CD4-positive, alpha-beta T cell (primary cell): ENCODE results near the gene SNCA. TPM values are rescaled to one million over a fixed set of nuclear protein-coding genes. Genes with fewer than 3 reads are reported as not detected.

Source experiments
- ATAC-seq: fragments of 200-7000 bp; cut with Tn5 transposase; one replicate; pipeline ENCODE4 v1.10.0; 2022; ENCODE audit warnings: mild to moderate bottlenecking; ENCODE audit not compliant: poor library complexity
- CTCF ChIA-PET: fragments of 350-600 bp; sonication (Branson Sonifier 250); formaldehyde crosslinking; loops from one replicate; lab custom pipeline; 2021; ENCODE audit warnings: antibody characterized with exemption, inconsistent platforms; lab: Charles Lee
- POLR2A ChIA-PET: fragments of 350-600 bp; sonication (Branson Sonifier 250); formaldehyde crosslinking; loops from one replicate; lab custom pipeline; 2021; ENCODE audit warnings: antibody characterized with exemption, inconsistent platforms; lab: Charles Lee
- DNase-seq, 14 experiments: peaks; one replicate each; pipeline ENCODE4 v3.0.0-alpha.2; 2013 to 2020; ENCODE audit warnings: mixed read lengths in 2 of 14
- H3K27ac ChIP-seq, 2 donors: one replicate each; pipeline versions ENCODE4 v1.5.1 to v1.7.0; 2013; ENCODE audit warnings: low read length in 2 of 2, low read depth in 1 of 2, mild to moderate bottlenecking in 1 of 2
- H3K27me3 ChIP-seq, 2 experiments: 1 replicate in 1 of 2; 2 replicates in 1 of 2; pipeline versions ENCODE4 v1.6.1 to v1.7.0; 2013; ENCODE audit warnings: low read length in 2 of 2, control low read depth in 1 of 2, mild to moderate bottlenecking in 1 of 2, moderate library complexity in 1 of 2; ENCODE audit not compliant: insufficient read depth in 2 of 2, control insufficient read depth in 1 of 2
- H3K36me3 ChIP-seq: one replicate; pipeline ENCODE4 v1.6.1; 2013; ENCODE audit warnings: low read length, control low read depth; ENCODE audit not compliant: insufficient read depth
- H3K4me1 ChIP-seq: one replicate; pipeline ENCODE4 v1.6.1; 2013; ENCODE audit warnings: low read length, control low read depth; ENCODE audit not compliant: insufficient read depth
- H3K4me3 ChIP-seq: one replicate; pipeline ENCODE4 v1.5.1; 2013; ENCODE audit warnings: mild to moderate bottlenecking, low read length, moderate library complexity
- H3K9me3 ChIP-seq, 2 experiments: 1 replicate in 1 of 2; 2 replicates in 1 of 2; pipeline versions ENCODE4 v1.6.1 to v1.7.0; 2013; ENCODE audit warnings: low read length in 2 of 2, mild to moderate bottlenecking in 2 of 2, control low read depth in 1 of 2, moderate library complexity in 1 of 2; ENCODE audit not compliant: control insufficient read depth in 1 of 2, insufficient read depth in 1 of 2
- H3K27ac Mint-ChIP-seq: one replicate; pipeline ENCODE4 v1.8.0; 2020; ENCODE audit warnings: mixed read lengths
- H3K27me3 Mint-ChIP-seq: one replicate; pipeline ENCODE4 v1.8.0; 2021; ENCODE audit warnings: mixed read lengths
- H3K36me3 Mint-ChIP-seq: one replicate; pipeline ENCODE4 v1.8.0; 2021; ENCODE audit warnings: low read depth, mixed read lengths
- H3K4me1 Mint-ChIP-seq: one replicate; pipeline ENCODE4 v1.8.0; 2021; ENCODE audit warnings: low read depth, mixed read lengths
- H3K4me3 Mint-ChIP-seq: one replicate; pipeline ENCODE4 v1.8.0; 2020; ENCODE audit warnings: mild to moderate bottlenecking, mixed read lengths
- H3K9me3 Mint-ChIP-seq: one replicate; pipeline ENCODE4 v1.8.0; 2020; ENCODE audit warnings: mixed read lengths
- CTCF ChIP-seq: fragments of 200-600 bp; IDR thresholded peaks from one replicate; pipeline ENCODE4 v1.8.0; 2022; ENCODE audit warnings: antibody characterized with exemption, mild to moderate bottlenecking
- intact Hi-C, 2 experiments: fragments of 100-400 bp; cut with DNase I in 1 of 2; cut with micrococcal nuclease in 1 of 2; formaldehyde crosslinking; loops; one replicate each; pipeline versions ENCODE4 v1.15.1 to v1.9.0; 2023 to 2025; cut with DNase I, micrococcal nuclease
- total RNA-seq, 174 experiments: library from RNA in 2 of 174; stranded (reverse) in 2 of 174; gene quantifications; one replicate each; pipeline ENCODE4 v1.2.3 and lab custom pipeline; 2021 to 2026

SNCA gene
- total RNA-seq, 2 experiments from 2014 or later, result not detected

- H3K27ac ChIP-seq, result no peak overlapping the region
- intact Hi-C loops, result no loop called here
- H3K9me3 Mint-ChIP-seq, result no peaks in the 10 kb centered on the region
- TF ChIP-seq CTCF, result no peak
- no peaks in the 10 kb centered on the region for H3K36me3 ChIP-seq
- POLR2A ChIA-PET, result interaction anchor here (0.6 kb wide), 1 partner anchor 23 kb away, joined by 3 read pairs; no protein-coding TSS in a partner anchor
- no peak for ATAC-seq
- H3K4me1 Mint-ChIP-seq, result peaks cover 22% of the 10 kb centered on the region
- peak overlapping the region; percentile 54 for H3K4me3 ChIP-seq
- H3K27me3 ChIP-seq, result peaks cover 26 to 54% of the 10 kb centered on the region in 2 experiments
- H3K9me3 ChIP-seq, result peaks cover 0 to 9% of the 10 kb centered on the region in 2 experiments
- DNase-seq, result peak in 2 of 14 experiments; percentile 13 to 28
- H3K4me3 Mint-ChIP-seq, result peak overlapping the region; percentile 83
- peaks cover 70% of the 10 kb centered on the region for H3K27me3 Mint-ChIP-seq
- H3K4me1 ChIP-seq, result peaks cover 21% of the 10 kb centered on the region
- no peaks in the 10 kb centered on the region for H3K36me3 Mint-ChIP-seq
- CTCF ChIA-PET, result no interaction called here
- H3K27ac Mint-ChIP-seq, result no peak overlapping the region
These were observed 1.0 kb upstream of the SNCA start for GRCh38 chr4:89837993-89838390.

GRCh38 chr4:89837385-89837992 lies 528 bp upstream of the SNCA start:
- H3K4me3 ChIP-seq, result peak overlapping the region; percentile 54
- H3K27me3 ChIP-seq, result peaks cover 26 to 54% of the 10 kb centered on the region in 2 experiments
- H3K9me3 ChIP-seq, result peaks cover 0 to 9% of the 10 kb centered on the region in 2 experiments
- Mint-ChIP-seq H3K4me1 (peaks cover 22% of the 10 kb centered on the region), H3K36me3 (no peaks in the 10 kb centered on the region), H3K27me3 (peaks cover 71% of the 10 kb centered on the region), H3K4me3 (peak overlapping the region; percentile 83), H3K27ac (no peak overlapping the region), H3K9me3 (no peaks in the 10 kb centered on the region)
- DNase-seq, result peak in 5 of 14 experiments; percentile 7 to 35 (median 15)
- peak; percentile 66 for ATAC-seq
- no peak for TF ChIP-seq CTCF
- intact Hi-C loops, result no loop called here
- no peaks in the 10 kb centered on the region for H3K36me3 ChIP-seq
- peaks cover 21% of the 10 kb centered on the region for H3K4me1 ChIP-seq
- CTCF ChIA-PET, result no interaction called here
- H3K27ac ChIP-seq, result no peak overlapping the region
- POLR2A ChIA-PET, result no interaction called here

- no peak overlapping the region for H3K27ac ChIP-seq
- Mint-ChIP-seq H3K27me3 (peaks cover 63% of the 10 kb centered on the region), H3K4me3 (peak overlapping the region; percentile 56), H3K27ac (no peak overlapping the region), H3K4me1 (peaks cover 22% of the 10 kb centered on the region), H3K9me3 (no peaks in the 10 kb centered on the region), H3K36me3 (no peaks in the 10 kb centered on the region)
- peak in 3 of 14 experiments; percentile 3 to 13 (median 4) for DNase-seq
- TF ChIP-seq CTCF, result no peak
- H3K27me3 ChIP-seq, result peaks cover 26 to 49% of the 10 kb centered on the region in 2 experiments
- H3K9me3 ChIP-seq, result peaks cover 0 to 9% of the 10 kb centered on the region in 2 experiments
- H3K36me3 ChIP-seq, result no peaks in the 10 kb centered on the region
- peaks cover 21% of the 10 kb centered on the region for H3K4me1 ChIP-seq
- H3K4me3 ChIP-seq, result peak overlapping the region; percentile 54
- ChIA-PET CTCF (interaction anchor here (1.2 kb wide), 1 partner anchor 17 kb away, joined by 3 read pairs; no protein-coding TSS in a partner anchor), POLR2A (no interaction called here)
- no peak for ATAC-seq
- intact Hi-C loops, result no loop called here
These were observed 773 bp downstream of the SNCA start for GRCh38 chr4:89836031-89836745.
